H1 (cell line): ENCODE data around the gene WNT7A. TPM values are rescaled to one million over a fixed set of nuclear protein-coding genes. Genes with fewer than 3 reads are reported as not detected.

ENCODE experiments used
- CTCF ChIA-PET: fragments of 300-600 bp; sonication (Branson Sonifier 250); formaldehyde crosslinking; loops from one replicate; lab custom pipeline; 2021; ENCODE audit not compliant: partially characterized antibody; lab: Charles Lee
- POLR2A ChIA-PET: fragments of 300-600 bp; sonication (Branson Sonifier 250); formaldehyde crosslinking; loops from one replicate; lab custom pipeline; 2021; ENCODE audit warnings: inconsistent platforms; ENCODE audit not compliant: partially characterized antibody; lab: Charles Lee
- DNase-seq, 2 experiments: peaks; one replicate each; pipeline versions ENCODE4 v3.0.0 to v3.0.0-alpha.2; 2010 to 2022; ENCODE audit warnings: low spot score in 2 of 2, low read depth in 1 of 2, mixed read lengths in 1 of 2
- FAIRE-seq: peaks from 2 replicates; lab custom pipeline; 2011; peaks lifted over from hg19 to GRCh38; lab: Jason Lieb, UNC
- H2AFZ ChIP-seq: 2 replicates; pipeline ENCODE4 v1.8.1; 2012; ENCODE audit warnings: low read length, inconsistent platforms
- H2AK5ac ChIP-seq: 2 replicates; pipeline ENCODE4 v1.6.1; 2013; ENCODE audit warnings: low read depth, low read length
- H2BK120ac ChIP-seq: replicated peaks from 2 replicates; pipeline ENCODE3; 2013; ENCODE audit warnings: low read depth, low read length, inconsistent platforms
- H2BK12ac ChIP-seq: 2 replicates; pipeline ENCODE4 v1.6.1; 2013; ENCODE audit warnings: low read depth, low read length
- H2BK15ac ChIP-seq: 2 replicates; pipeline ENCODE4 v1.6.1; 2013; ENCODE audit warnings: low read length
- H2BK20ac ChIP-seq: 2 replicates; pipeline ENCODE4 v1.6.1; 2013; ENCODE audit warnings: low read length
- H2BK5ac ChIP-seq: 2 replicates; pipeline ENCODE4 v1.6.1; 2013; ENCODE audit warnings: low read depth, low read length
- H3K14ac ChIP-seq: 2 replicates; pipeline ENCODE4 v1.6.1; 2013; ENCODE audit warnings: inconsistent platforms; ENCODE audit not compliant: insufficient read length
- H3K18ac ChIP-seq: 2 replicates; pipeline ENCODE4 v1.6.1; 2013; ENCODE audit warnings: low read length; ENCODE audit errors: extremely low read depth
- H3K23ac ChIP-seq: 2 replicates; pipeline ENCODE4 v1.6.1; 2013; ENCODE audit warnings: inconsistent platforms; ENCODE audit not compliant: insufficient read length
- H3K23me2 ChIP-seq: 2 replicates; pipeline ENCODE4 v1.6.1; 2013; ENCODE audit warnings: low read depth, low read length
- H3K27ac ChIP-seq: 2 replicates; pipeline ENCODE4 v1.6.1; 2011; ENCODE audit warnings: low read depth, low read length, inconsistent platforms
- H3K27me3 ChIP-seq, 4 experiments: replicated peaks in 1 of 4; 1 replicate in 1 of 4; 2 replicates in 3 of 4; pipeline versions ENCODE4 v1.6.1 to v1.8.1; 2011 to 2013; ENCODE audit warnings: low read length in 3 of 4, mild to moderate bottlenecking in 3 of 4, inconsistent platforms in 2 of 4, mixed read lengths in 2 of 4, moderate library complexity in 1 of 4; ENCODE audit not compliant: control insufficient read depth in 3 of 4, insufficient read depth in 3 of 4; ENCODE audit errors: extremely low read depth in 1 of 4
- H3K36me3 ChIP-seq, 4 experiments: 2 replicates each; pipeline versions ENCODE4 v1.6.1 to v1.8.1; 2011 to 2013; ENCODE audit warnings: mild to moderate bottlenecking in 4 of 4, low read length in 3 of 4, moderate library complexity in 2 of 4, control low read depth in 1 of 4, inconsistent platforms in 1 of 4; ENCODE audit not compliant: insufficient read depth in 4 of 4, control insufficient read depth in 2 of 4
- H3K4ac ChIP-seq: replicated peaks from 2 replicates; pipeline ENCODE3; 2013; ENCODE audit warnings: low read length, low read depth, mixed read lengths, inconsistent platforms; ENCODE audit not compliant: insufficient read length
- H3K4me1 ChIP-seq, 4 experiments: replicated peaks in 1 of 4; 1 replicate in 1 of 4; 2 replicates in 3 of 4; pipeline versions ENCODE4 v1.6.1 to v1.8.1; 2011 to 2013; ENCODE audit warnings: low read length in 3 of 4, inconsistent platforms in 2 of 4, mixed read lengths in 1 of 4; ENCODE audit not compliant: insufficient read depth in 4 of 4, control insufficient read depth in 3 of 4
- H3K4me2 ChIP-seq, 2 experiments: 2 replicates each; pipeline versions ENCODE4 v1.6.1 to v1.8.1; 2011 to 2013; ENCODE audit warnings: low read depth in 2 of 2, low read length in 2 of 2, control low read depth in 1 of 2, inconsistent platforms in 1 of 2, mild to moderate bottlenecking in 1 of 2; ENCODE audit not compliant: insufficient read depth in 1 of 2
- H3K4me3 ChIP-seq, 4 experiments: fragments of 200-600, 300-600 bp in 1 of 4; sonication (generic), shearing (Covaris generic), sonication (Bioruptor Twin) in 1 of 4; 2 replicates each; pipeline versions ENCODE4 v1.5.1 to v1.8.1; 2011 to 2016; ENCODE audit warnings: low read length in 4 of 4, low read depth in 3 of 4, control low read depth in 2 of 4, inconsistent platforms in 2 of 4, mild to moderate bottlenecking in 2 of 4, mixed read lengths in 1 of 4, moderate library complexity in 1 of 4; ENCODE audit not compliant: insufficient read depth in 2 of 4; ENCODE audit errors: extremely low read depth in 1 of 4
- H3K56ac ChIP-seq: replicated peaks from 2 replicates; pipeline ENCODE3; 2013; ENCODE audit warnings: low read depth, mild to moderate bottlenecking, mixed read lengths, low read length, inconsistent platforms; ENCODE audit not compliant: insufficient read length
- H3K79me1 ChIP-seq: 2 replicates; pipeline ENCODE4 v1.6.1; 2013; ENCODE audit warnings: low read depth, low read length, control low read depth
- H3K79me2 ChIP-seq, 2 experiments: 2 replicates each; pipeline versions ENCODE4 v1.6.1 to v1.8.1; 2012 to 2013; ENCODE audit warnings: low read length in 2 of 2, mild to moderate bottlenecking in 2 of 2, inconsistent platforms in 1 of 2; ENCODE audit not compliant: insufficient read depth in 2 of 2, control insufficient read depth in 1 of 2
- H3K9ac ChIP-seq, 4 experiments: replicated peaks in 1 of 4; 1 replicate in 1 of 4; 2 replicates in 3 of 4; pipeline versions ENCODE4 v1.6.1 to v1.8.1; 2011 to 2013; ENCODE audit warnings: low read depth in 3 of 4, low read length in 3 of 4, control low read depth in 2 of 4, mild to moderate bottlenecking in 2 of 4, moderate library complexity in 2 of 4, inconsistent platforms in 1 of 4; ENCODE audit errors: extremely low read depth in 1 of 4
- H3K9me3 ChIP-seq, 2 experiments: 2 replicates each; pipeline versions ENCODE4 v1.6.1 to v1.8.1; 2012 to 2013; ENCODE audit warnings: mild to moderate bottlenecking in 2 of 2, moderate library complexity in 2 of 2, control low read depth in 1 of 2, inconsistent platforms in 1 of 2, low read depth in 1 of 2, low read length in 1 of 2, mixed read lengths in 1 of 2; ENCODE audit not compliant: insufficient read depth in 2 of 2
- H4K20me1 ChIP-seq, 2 experiments: replicated peaks in 1 of 2; 2 replicates each; pipeline versions ENCODE3 to v1.8.1; 2011 to 2013; ENCODE audit warnings: inconsistent platforms in 2 of 2, low read length in 2 of 2, mild to moderate bottlenecking in 1 of 2; ENCODE audit not compliant: insufficient read depth in 2 of 2, control insufficient read depth in 1 of 2
- H4K5ac ChIP-seq: 2 replicates; pipeline ENCODE4 v1.6.1; 2013; ENCODE audit warnings: low read length, low read depth, mixed read lengths, inconsistent platforms; ENCODE audit not compliant: insufficient read length
- H4K8ac ChIP-seq: 2 replicates; pipeline ENCODE4 v1.8.0; 2013; ENCODE audit warnings: mild to moderate bottlenecking, moderate library complexity, low read length, inconsistent platforms; ENCODE audit not compliant: insufficient read depth; ENCODE audit errors: extremely low read depth
- H4K91ac ChIP-seq: replicated peaks from 2 replicates; pipeline ENCODE3; 2013; ENCODE audit warnings: low read length, mixed read lengths, inconsistent platforms; ENCODE audit not compliant: insufficient read length
- CREB1 ChIP-seq: IDR thresholded peaks from 2 replicates; pipeline ENCODE4 v1.6.1; 2012; ENCODE audit warnings: inconsistent platforms
- E2F6 ChIP-seq: IDR thresholded peaks from 2 replicates; pipeline ENCODE4 v1.6.1; 2012; ENCODE audit warnings: inconsistent platforms
- EGR1 ChIP-seq: IDR thresholded peaks from 2 replicates; pipeline ENCODE4 v1.6.1; 2011; ENCODE audit warnings: low read depth, low read length, borderline replicate concordance
- RNF2 ChIP-seq: fragments of 200-900, 300-1000 bp; sonication (generic); IDR thresholded peaks from 2 replicates; pipeline ENCODE4 v1.7.1; 2016; ENCODE audit warnings: borderline replicate concordance, low read depth, mild to moderate bottlenecking, antibody characterized with exemption, low read length; ENCODE audit not compliant: poor library complexity, severe bottlenecking; ENCODE audit errors: missing control alignments
- TAF1 ChIP-seq: IDR thresholded peaks from 2 replicates; pipeline ENCODE4 v1.6.1; 2011; ENCODE audit warnings: mild to moderate bottlenecking, low read depth, low read length
- WGBS, 2 experiments: shearing (Covaris generic) in 1 of 2; methylation state at CpG; one replicate each; pipeline versions ENCODE4 v1.1.6 to v1.1.7; 2013 to 2015; ENCODE audit warnings: low lambda C conversion rate in 2 of 2, mixed read lengths in 2 of 2, inconsistent platforms in 1 of 2, low coverage in 1 of 2, missing lambda C conversion rate in 1 of 2; ENCODE audit not compliant: insufficient replicate concordance in 2 of 2, insufficient coverage in 1 of 2, insufficient read length in 1 of 2; ENCODE audit errors: extremely low coverage in 1 of 2, missing lambda C conversion rate in 1 of 2; 5-methylcytosine and 5-hydroxymethylcytosine counted together
- polyA plus RNA-seq, 7 experiments: library from polyadenylated mRNA; depleted of rRNA in 3 of 7; stranded (reverse) in 5 of 7; unstranded in 2 of 7; fragments of >200 nt in 5 of 7; fragments of 200-250 nt in 2 of 7; gene quantifications; 1 replicate in 5 of 7; 2 replicates in 1 of 7; 4 replicates in 1 of 7; pipeline versions ENCODE4 v1.2.1 to v1.2.3, GENCODE V29; 2011 to 2013; ENCODE audit warnings: missing spikeins in 2 of 7, mixed read lengths in 2 of 7
- total RNA-seq: library from RNA; stranded (reverse); fragmentation: NEBNext Ultra II Directional; extraction: Animal tissue kit (Norgen Biotek cat#: 25700); gene quantifications from 2 replicates; pipeline ENCODE4 v1.2.1, GENCODE V29; 2021

WNT7A gene
- total and polyA plus RNA-seq, 2 of the 8 experiments (the other 6 are each of a cell fraction or from before 2014, with no cell fraction given): 0.02 TPM; not detected in 1

- DNase-seq (no peak), FAIRE-seq (no peak)
- no peak overlapping the region for H3K18ac ChIP-seq
- 78% methylated on average over 8 of the region's 8 CpGs; no CpG with 5 or more reads in 1 of the 2 experiments for WGBS, 2 experiments
- H3K4me3 ChIP-seq: no peak overlapping the region
- no peak overlapping the region for H2AFZ ChIP-seq
- no peaks in the 10 kb centered on the region for H3K27me3 ChIP-seq
- no peak overlapping the region for H3K4ac ChIP-seq
- no peak overlapping the region for H4K91ac ChIP-seq
- peaks cover 0 to 2% (median 0%) of the 10 kb centered on the region in 4 experiments; a peak in 1 of 7 replicates for H3K4me1 ChIP-seq
- H3K23me2 ChIP-seq: no peaks in the 10 kb centered on the region; the same call in 1 of the 2 replicates
- H3K14ac ChIP-seq: no peak overlapping the region
- no peak overlapping the region for H3K9ac ChIP-seq
- TF ChIP-seq CREB1: no peak
- no peak for TF ChIP-seq RNF2
- TF ChIP-seq TAF1: no peak
- no peak for TF ChIP-seq EGR1
- no peak for TF ChIP-seq E2F6
- no peaks in the 10 kb centered on the region for H4K20me1 ChIP-seq
- H3K23ac ChIP-seq: no peak overlapping the region
- H3K36me3 ChIP-seq: no peaks in the 10 kb centered on the region
- no peak overlapping the region for H3K56ac ChIP-seq
- no peak overlapping the region for H4K8ac ChIP-seq
- no peak overlapping the region for H2BK12ac ChIP-seq
- H3K4me2 ChIP-seq: no peak overlapping the region
- no peak overlapping the region; the same call in 1 of the 2 replicates for H2BK5ac ChIP-seq
- CTCF ChIA-PET: interaction anchor here (1.5 kb wide), 1 partner anchor 9 kb away, joined by 3 read pairs; no protein-coding TSS in a partner anchor
- no peaks in the 10 kb centered on the region for H3K79me2 ChIP-seq
- H4K5ac ChIP-seq: no peak overlapping the region
- no peak overlapping the region for H2BK120ac ChIP-seq
- H2BK20ac ChIP-seq: no peak overlapping the region
- no peak overlapping the region for H3K27ac ChIP-seq
- no peak overlapping the region for H2BK15ac ChIP-seq
- H3K9me3 ChIP-seq: peaks cover 8 to 9% of the 10 kb centered on the region in 2 experiments; a peak in 3 of 4 replicates
- H2AK5ac ChIP-seq: no peak overlapping the region
- POLR2A ChIA-PET: no interaction called here
- no peaks in the 10 kb centered on the region for H3K79me1 ChIP-seq
Measured at GRCh38 chr3:13808550-13808949, 71.3 kb downstream of the WNT7A start.
